Fibroblast of skin of abdomen (primary cell): ENCODE measurements around the gene GJA4.
"Not testable (repeated sequence)": the region's sequence is repeated elsewhere in the genome, so short reads cannot be mapped to it uniquely, and the experiment has no call there.

ENCODE experiments used
- DNase-seq: peaks from one replicate; pipeline ENCODE4 v3.0.0-alpha.2; 2013

Gene GJA4

GRCh38 chr1:34792424-34792823, 375 bp upstream of the GJA4 start:
- DNase-seq, result no peak

- DNase-seq, result no peak
These were observed 1.4 kb downstream of the GJA4 start for GRCh38 chr1:34794001-34794789.

- no peak for DNase-seq
These were observed 2.0 kb downstream of the GJA4 start for GRCh38 chr1:34794790-34795180.

GRCh38 chr1:34795916-34796315, 3.1 kb downstream of the GJA4 start:
- DNase-seq, result no peak

GRCh38 chr1:34796990-34797389, 4.2 kb downstream of the GJA4 start:
- DNase-seq, result no peak

GRCh38 chr1:34800214-34800613, 7.4 kb downstream of the GJA4 start:
- DNase-seq, result no peak

GRCh38 chr1:34803770-34804169, 11.0 kb downstream of the GJA4 start:
- DNase-seq, result no peak

GRCh38 chr1:34806396-34806795, 13.6 kb downstream of the GJA4 start:
- DNase-seq, result peak; percentile 9

GRCh38 chr1:34808051-34808810, 15.4 kb downstream of the GJA4 start:
- no peak for DNase-seq

GRCh38 chr1:34810781-34811180, 18.0 kb downstream of the GJA4 start:
- DNase-seq, result not testable (repeated sequence)

GRCh38 chr1:34816332-34816731, 23.5 kb downstream of the GJA4 start:
- DNase-seq, result no peak

- no peak for DNase-seq
These were observed 24.0 kb downstream of the GJA4 start for GRCh38 chr1:34816778-34817177.

GRCh38 chr1:34818862-34819261, 26.1 kb downstream of the GJA4 start:
- DNase-seq, result not testable (repeated sequence)

- no peak for DNase-seq
These were observed 29.4 kb downstream of the GJA4 start for GRCh38 chr1:34822202-34822601.

GRCh38 chr1:34824817-34825454, 32.1 kb downstream of the GJA4 start:
- no peak for DNase-seq

- no peak for DNase-seq
These were observed 32.8 kb downstream of the GJA4 start for GRCh38 chr1:34825455-34826091.

GRCh38 chr1:34827341-34827941, 34.6 kb downstream of the GJA4 start:
- no peak for DNase-seq

- no peak for DNase-seq
These were observed 35.8 kb downstream of the GJA4 start for GRCh38 chr1:34828611-34829010.

GRCh38 chr1:34829250-34829649, 36.5 kb downstream of the GJA4 start:
- DNase-seq, result no peak

GRCh38 chr1:34831721-34832246, 39.0 kb downstream of the GJA4 start:
- no peak for DNase-seq

GRCh38 chr1:34833711-34834110, 40.9 kb downstream of the GJA4 start:
- DNase-seq, result no peak
